Neural cell (in vitro differentiated cells): ENCODE results near the gene CHD2. TPM values are rescaled to one million over a fixed set of nuclear protein-coding genes. Genes with fewer than 3 reads are reported as not detected.

ENCODE experiments used
- H2AFZ ChIP-seq: fragments of 200-600, 300-800 bp; sonication (generic), shearing (Covaris generic); 2 replicates; pipeline ENCODE4 v1.6.0; 2014; ENCODE audit warnings: low read depth, mild to moderate bottlenecking, antibody characterized with exemption, low read length, moderate library complexity
- H3F3A ChIP-seq: fragments of 200-600 bp; shearing (Covaris generic); 2 replicates; pipeline ENCODE4 v1.6.1; 2016; ENCODE audit warnings: mild to moderate bottlenecking, moderate library complexity, mixed read lengths, antibody characterized with exemption, low read length; ENCODE audit not compliant: insufficient read depth, poor library complexity, severe bottlenecking
- H3K27ac ChIP-seq: fragments of 200-600, 300-800 bp; sonication (generic), shearing (Covaris generic); 2 replicates; pipeline ENCODE4 v1.5.1; 2014; ENCODE audit warnings: mild to moderate bottlenecking, low read length, moderate library complexity
- H3K27me3 ChIP-seq: fragments of 300-800, 200-600 bp; sonication (generic), shearing (Covaris generic); 2 replicates; pipeline ENCODE4 v1.6.0; 2014; ENCODE audit warnings: mild to moderate bottlenecking, low read depth, low read length, moderate library complexity; ENCODE audit not compliant: insufficient read depth
- H3K36me3 ChIP-seq: fragments of 300-800, 200-600 bp; sonication (generic), shearing (Covaris generic); 2 replicates; pipeline ENCODE4 v1.5.1; 2014; ENCODE audit warnings: mild to moderate bottlenecking, antibody characterized with exemption, low read length, moderate library complexity; ENCODE audit not compliant: insufficient read depth
- H3K4me2 ChIP-seq: fragments of 300-800, 200-600 bp; sonication (generic), shearing (Covaris generic); 2 replicates; pipeline ENCODE4 v1.6.0; 2014; ENCODE audit warnings: mild to moderate bottlenecking, low read length
- H3K4me3 ChIP-seq: fragments of 300-800, 200-600 bp; sonication (generic), shearing (Covaris generic); 2 replicates; pipeline ENCODE4 v1.5.1; 2014; ENCODE audit warnings: mild to moderate bottlenecking, low read length, moderate library complexity
- H3K79me2 ChIP-seq: fragments of 200-600 bp; shearing (Covaris generic); replicated peaks from 2 replicates; pipeline ENCODE4 v1.6.0; 2014; ENCODE audit warnings: mild to moderate bottlenecking, low read length, moderate library complexity; ENCODE audit not compliant: insufficient read depth
- H3K9ac ChIP-seq: fragments of 300-800, 200-600 bp; sonication (generic), shearing (Covaris generic); 2 replicates; pipeline ENCODE4 v1.6.1; 2016; ENCODE audit warnings: mild to moderate bottlenecking, low read length, mixed read lengths
- H3K9me2 ChIP-seq: fragments of 200-600 bp; shearing (Covaris generic); 2 replicates; pipeline ENCODE4 v1.6.1; 2016; ENCODE audit warnings: mild to moderate bottlenecking, low read length, mixed read lengths; ENCODE audit not compliant: insufficient read depth
- H3K9me3 ChIP-seq: fragments of 200-600, 300-800 bp; sonication (generic), shearing (Covaris generic); 2 replicates; pipeline ENCODE4 v1.6.1; 2016; ENCODE audit warnings: mild to moderate bottlenecking, mixed run types, low read length, moderate library complexity, mixed read lengths
- H4K20me1 ChIP-seq: fragments of 200-600 bp; shearing (Covaris generic); 2 replicates; pipeline ENCODE4 v1.6.1; 2016; ENCODE audit warnings: mild to moderate bottlenecking, mixed run types; ENCODE audit not compliant: insufficient read depth
- EP300 ChIP-seq: fragments of 450-650 bp; conservative IDR thresholded peaks from 2 replicates; pipeline ENCODE4 v1.6.1; 2014; ENCODE audit warnings: antibody characterized with exemption, mild to moderate bottlenecking, moderate library complexity; ENCODE audit not compliant: poor library complexity, severe bottlenecking
- EZH2 ChIP-seq: fragments of 200-600, 300-800 bp; shearing (Covaris generic), sonication (generic); IDR thresholded peaks from 2 replicates; pipeline ENCODE4 v1.6.1; 2014; ENCODE audit warnings: antibody characterized with exemption, low read length, borderline replicate concordance, mild to moderate bottlenecking; ENCODE audit not compliant: insufficient read depth, poor library complexity, severe bottlenecking
- MXI1 ChIP-seq: fragments of 450-650 bp; conservative IDR thresholded peaks from 2 replicates; pipeline ENCODE4 v1.6.1; 2014; ENCODE audit warnings: antibody characterized with exemption, mild to moderate bottlenecking; ENCODE audit not compliant: poor library complexity, severe bottlenecking
- POLR2AphosphoS5 ChIP-seq: IDR thresholded peaks from 2 replicates; pipeline ENCODE4 v1.6.1; 2012
- RAD21 ChIP-seq: fragments of 450-650 bp; conservative IDR thresholded peaks from 2 replicates; pipeline ENCODE4 v1.6.1; 2014; ENCODE audit warnings: antibody characterized with exemption, mild to moderate bottlenecking, moderate library complexity
- SMC3 ChIP-seq: fragments of 450-650 bp; conservative IDR thresholded peaks from 2 replicates; pipeline ENCODE4 v1.6.1; 2014; ENCODE audit warnings: antibody characterized with exemption, mild to moderate bottlenecking, moderate library complexity; ENCODE audit not compliant: poor library complexity
- TAF1 ChIP-seq: IDR thresholded peaks from 2 replicates; pipeline ENCODE4 v1.6.1; 2012; ENCODE audit warnings: low read depth
- polyA plus RNA-seq: library from polyadenylated mRNA; depleted of rRNA; stranded (reverse); fragments of >200 nt; gene quantifications from 2 replicates; pipeline ENCODE4 v1.2.3, GENCODE V29; 2014
- TF ChIP-seq, protein P1 (sequence below): fragments of 450-650 bp; IDR thresholded peaks from 2 replicates; pipeline ENCODE4 v1.5.1; 2014; ENCODE audit warnings: antibody characterized with exemption, mild to moderate bottlenecking, moderate library complexity; ENCODE audit not compliant: poor library complexity, severe bottlenecking
- TF ChIP-seq, protein P2 (sequence below): IDR thresholded peaks from 2 replicates; pipeline ENCODE4 v1.6.1; 2012; ENCODE audit warnings: borderline replicate concordance

CHD2 gene
- polyA plus RNA-seq, 1 donor from 2014 or later, result 113 TPM

DNA sequence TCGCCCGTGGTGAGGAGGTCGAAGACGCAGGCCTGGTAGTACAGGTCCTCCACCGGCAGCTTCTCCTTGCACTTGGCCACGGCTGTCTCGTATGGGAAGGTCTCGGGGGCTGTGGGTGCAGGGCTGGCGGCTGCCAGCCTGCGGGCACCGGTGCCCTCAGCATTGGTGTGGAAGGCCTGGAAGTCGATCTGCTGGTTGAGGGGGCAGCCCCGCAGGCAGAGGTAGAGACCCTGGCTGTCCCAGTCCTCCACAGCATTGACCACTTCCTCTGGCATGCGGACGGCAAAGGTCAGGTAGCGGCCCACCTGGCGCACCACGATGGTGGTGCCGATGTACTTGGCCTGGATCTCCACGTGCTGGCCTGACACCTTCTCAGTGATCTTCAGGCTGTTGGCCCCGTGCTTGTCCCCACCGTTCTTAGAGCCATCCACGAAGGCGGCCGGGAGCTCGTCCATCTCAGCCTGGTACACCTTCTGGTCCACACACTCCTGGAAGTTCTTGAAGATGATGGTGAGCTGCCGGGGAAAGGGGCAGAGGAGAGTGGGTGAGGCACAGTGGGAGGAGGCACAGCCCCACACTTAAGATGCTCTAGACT lies 145.2 kb downstream of the CHD2 start:
- Histone ChIP-seq H3K36me3 (peaks cover 15% of the 10 kb centered on the region), H4K20me1 (no peaks in the 10 kb centered on the region), H2AFZ (no peak overlapping the region), H3F3A (no peaks in the 10 kb centered on the region), H3K9me3 (no peaks in the 10 kb centered on the region), H3K4me3 (no peak overlapping the region), H3K9me2 (no peaks in the 10 kb centered on the region), H3K4me2 (no peak overlapping the region), H3K27me3 (no peaks in the 10 kb centered on the region), H3K79me2 (peaks cover 3% of the 10 kb centered on the region), H3K9ac (no peak overlapping the region), H3K27ac (no peak overlapping the region)
- no peak for TF ChIP-seq POLR2AphosphoS5
- TF ChIP-seq TAF1, result no peak
- TF ChIP-seq EZH2, result no peak
- no peak for TF ChIP-seq SMC3
- TF ChIP-seq EP300, result no peak
- TF ChIP-seq, protein P1, sequence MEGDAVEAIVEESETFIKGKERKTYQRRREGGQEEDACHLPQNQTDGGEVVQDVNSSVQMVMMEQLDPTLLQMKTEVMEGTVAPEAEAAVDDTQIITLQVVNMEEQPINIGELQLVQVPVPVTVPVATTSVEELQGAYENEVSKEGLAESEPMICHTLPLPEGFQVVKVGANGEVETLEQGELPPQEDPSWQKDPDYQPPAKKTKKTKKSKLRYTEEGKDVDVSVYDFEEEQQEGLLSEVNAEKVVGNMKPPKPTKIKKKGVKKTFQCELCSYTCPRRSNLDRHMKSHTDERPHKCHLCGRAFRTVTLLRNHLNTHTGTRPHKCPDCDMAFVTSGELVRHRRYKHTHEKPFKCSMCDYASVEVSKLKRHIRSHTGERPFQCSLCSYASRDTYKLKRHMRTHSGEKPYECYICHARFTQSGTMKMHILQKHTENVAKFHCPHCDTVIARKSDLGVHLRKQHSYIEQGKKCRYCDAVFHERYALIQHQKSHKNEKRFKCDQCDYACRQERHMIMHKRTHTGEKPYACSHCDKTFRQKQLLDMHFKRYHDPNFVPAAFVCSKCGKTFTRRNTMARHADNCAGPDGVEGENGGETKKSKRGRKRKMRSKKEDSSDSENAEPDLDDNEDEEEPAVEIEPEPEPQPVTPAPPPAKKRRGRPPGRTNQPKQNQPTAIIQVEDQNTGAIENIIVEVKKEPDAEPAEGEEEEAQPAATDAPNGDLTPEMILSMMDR, result no peak
- TF ChIP-seq, protein P2, sequence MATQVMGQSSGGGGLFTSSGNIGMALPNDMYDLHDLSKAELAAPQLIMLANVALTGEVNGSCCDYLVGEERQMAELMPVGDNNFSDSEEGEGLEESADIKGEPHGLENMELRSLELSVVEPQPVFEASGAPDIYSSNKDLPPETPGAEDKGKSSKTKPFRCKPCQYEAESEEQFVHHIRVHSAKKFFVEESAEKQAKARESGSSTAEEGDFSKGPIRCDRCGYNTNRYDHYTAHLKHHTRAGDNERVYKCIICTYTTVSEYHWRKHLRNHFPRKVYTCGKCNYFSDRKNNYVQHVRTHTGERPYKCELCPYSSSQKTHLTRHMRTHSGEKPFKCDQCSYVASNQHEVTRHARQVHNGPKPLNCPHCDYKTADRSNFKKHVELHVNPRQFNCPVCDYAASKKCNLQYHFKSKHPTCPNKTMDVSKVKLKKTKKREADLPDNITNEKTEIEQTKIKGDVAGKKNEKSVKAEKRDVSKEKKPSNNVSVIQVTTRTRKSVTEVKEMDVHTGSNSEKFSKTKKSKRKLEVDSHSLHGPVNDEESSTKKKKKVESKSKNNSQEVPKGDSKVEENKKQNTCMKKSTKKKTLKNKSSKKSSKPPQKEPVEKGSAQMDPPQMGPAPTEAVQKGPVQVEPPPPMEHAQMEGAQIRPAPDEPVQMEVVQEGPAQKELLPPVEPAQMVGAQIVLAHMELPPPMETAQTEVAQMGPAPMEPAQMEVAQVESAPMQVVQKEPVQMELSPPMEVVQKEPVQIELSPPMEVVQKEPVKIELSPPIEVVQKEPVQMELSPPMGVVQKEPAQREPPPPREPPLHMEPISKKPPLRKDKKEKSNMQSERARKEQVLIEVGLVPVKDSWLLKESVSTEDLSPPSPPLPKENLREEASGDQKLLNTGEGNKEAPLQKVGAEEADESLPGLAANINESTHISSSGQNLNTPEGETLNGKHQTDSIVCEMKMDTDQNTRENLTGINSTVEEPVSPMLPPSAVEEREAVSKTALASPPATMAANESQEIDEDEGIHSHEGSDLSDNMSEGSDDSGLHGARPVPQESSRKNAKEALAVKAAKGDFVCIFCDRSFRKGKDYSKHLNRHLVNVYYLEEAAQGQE, result no peak
- TF ChIP-seq MXI1, result no peak
- TF ChIP-seq RAD21, result no peak

DNA sequence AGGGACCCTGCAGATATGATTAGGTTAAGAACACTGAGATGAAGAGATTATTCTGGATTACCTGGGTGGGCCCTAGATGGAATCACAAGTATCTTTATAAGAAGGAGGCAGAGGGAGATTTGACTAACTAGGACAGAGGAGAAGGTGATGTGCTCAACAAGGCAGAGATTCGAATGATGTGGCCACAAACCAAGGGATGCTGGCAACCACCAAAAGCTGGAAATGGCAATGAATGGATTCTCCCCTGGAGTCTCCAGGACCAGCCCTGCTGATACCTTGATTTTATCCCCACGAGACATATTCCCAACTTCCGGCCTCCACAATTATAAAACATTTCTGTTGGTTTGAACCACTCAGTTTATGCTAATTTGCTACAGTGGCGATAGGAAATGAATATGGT lies 146.0 kb downstream of the CHD2 start:
- Histone ChIP-seq H3K4me2 (no peak overlapping the region), H3K36me3 (peaks cover 15% of the 10 kb centered on the region), H3K27ac (no peak overlapping the region), H3K27me3 (no peaks in the 10 kb centered on the region), H3K4me3 (no peak overlapping the region), H2AFZ (no peak overlapping the region), H3K9me2 (no peaks in the 10 kb centered on the region), H3F3A (no peaks in the 10 kb centered on the region), H3K9me3 (no peaks in the 10 kb centered on the region), H3K79me2 (peaks cover 3% of the 10 kb centered on the region), H3K9ac (no peak overlapping the region), H4K20me1 (no peaks in the 10 kb centered on the region)
- TF ChIP-seq, protein P2, result no peak
